Ovary (tissue), 3 donors: ENCODE data around the gene ABHD6.

Source experiments
- EP300 ChIP-seq: sonication (generic); formaldehyde crosslinking; IDR thresholded peaks from one replicate; pipeline ENCODE4 v1.6.1; 2017; ENCODE audit warnings: antibody characterized with exemption
- POLR2A ChIP-seq: fragments of 450-650 bp; IDR thresholded peaks from one replicate; pipeline ENCODE4 v1.6.1; 2017; ENCODE audit warnings: antibody characterized with exemption, mild to moderate bottlenecking, moderate library complexity
- TF ChIP-seq, protein P1 (sequence below), 3 donors: fragments of 450-650 bp in 2 of 3; fragments of 200-600 bp in 1 of 3; IDR thresholded peaks; one replicate each; pipeline versions ENCODE4 v1.5.1 to v1.8.0; 2016 to 2022; ENCODE audit warnings: antibody characterized with exemption in 3 of 3, mild to moderate bottlenecking in 1 of 3
- donor health status: DM: no; HTN: no; CAD: no.

DNA sequence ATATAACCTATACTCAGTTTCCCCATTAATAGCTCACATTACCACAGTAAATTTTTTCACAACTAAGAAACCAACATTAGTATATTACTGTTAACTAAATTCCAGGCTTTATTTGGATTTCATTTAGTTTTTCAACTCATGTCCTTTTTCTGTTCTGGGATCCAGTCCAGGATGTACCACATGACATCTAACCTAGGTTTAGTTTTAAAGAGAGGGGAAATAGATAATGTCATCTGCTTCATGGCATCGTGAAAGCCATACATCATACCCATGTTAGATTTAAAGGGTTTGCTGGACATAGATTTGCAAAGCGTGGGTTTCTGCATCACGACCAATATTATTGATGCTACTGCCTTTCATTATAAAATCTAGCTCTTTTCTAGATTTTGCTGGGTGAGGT, 35.3 kb downstream of the ABHD6 start:
- no peak for TF ChIP-seq POLR2A
- TF ChIP-seq, protein P1, sequence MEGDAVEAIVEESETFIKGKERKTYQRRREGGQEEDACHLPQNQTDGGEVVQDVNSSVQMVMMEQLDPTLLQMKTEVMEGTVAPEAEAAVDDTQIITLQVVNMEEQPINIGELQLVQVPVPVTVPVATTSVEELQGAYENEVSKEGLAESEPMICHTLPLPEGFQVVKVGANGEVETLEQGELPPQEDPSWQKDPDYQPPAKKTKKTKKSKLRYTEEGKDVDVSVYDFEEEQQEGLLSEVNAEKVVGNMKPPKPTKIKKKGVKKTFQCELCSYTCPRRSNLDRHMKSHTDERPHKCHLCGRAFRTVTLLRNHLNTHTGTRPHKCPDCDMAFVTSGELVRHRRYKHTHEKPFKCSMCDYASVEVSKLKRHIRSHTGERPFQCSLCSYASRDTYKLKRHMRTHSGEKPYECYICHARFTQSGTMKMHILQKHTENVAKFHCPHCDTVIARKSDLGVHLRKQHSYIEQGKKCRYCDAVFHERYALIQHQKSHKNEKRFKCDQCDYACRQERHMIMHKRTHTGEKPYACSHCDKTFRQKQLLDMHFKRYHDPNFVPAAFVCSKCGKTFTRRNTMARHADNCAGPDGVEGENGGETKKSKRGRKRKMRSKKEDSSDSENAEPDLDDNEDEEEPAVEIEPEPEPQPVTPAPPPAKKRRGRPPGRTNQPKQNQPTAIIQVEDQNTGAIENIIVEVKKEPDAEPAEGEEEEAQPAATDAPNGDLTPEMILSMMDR (IDR thresholded peaks at IDR 0.05) = no peak
- no peak for TF ChIP-seq EP300
